DND-41 (cell line): ENCODE data around the gene XRCC6.

ENCODE experiments used
- ATAC-seq: fragments of 200-7000 bp; cut with Tn5 transposase; 3 replicates; pipeline ENCODE4 v1.9.1; 2021; ENCODE audit warnings: low read depth; ENCODE audit not compliant: insufficient read depth
- DNase-seq: peaks from one replicate; pipeline ENCODE4 v3.0.0-alpha.2; 2020
- H2AFZ ChIP-seq: 2 replicates; pipeline ENCODE4 v1.6.0; 2012; ENCODE audit warnings: low read depth, low read length
- H3K27ac ChIP-seq: 2 replicates; pipeline ENCODE4 v1.5.1; 2012; ENCODE audit warnings: low read length, inconsistent platforms
- H3K27me3 ChIP-seq: fragments of 200-600 bp; sonication (generic); 2 replicates; pipeline ENCODE4 v1.6.0; 2012; ENCODE audit warnings: low read length, mild to moderate bottlenecking, inconsistent platforms; ENCODE audit not compliant: insufficient read depth, poor library complexity
- H3K36me3 ChIP-seq: 2 replicates; pipeline ENCODE4 v1.5.1; 2012; ENCODE audit warnings: low read length, inconsistent platforms; ENCODE audit not compliant: insufficient read depth
- H3K4me1 ChIP-seq: 2 replicates; pipeline ENCODE4 v1.5.1; 2012; ENCODE audit warnings: mild to moderate bottlenecking, low read length; ENCODE audit not compliant: insufficient read depth
- H3K4me2 ChIP-seq: 2 replicates; pipeline ENCODE4 v1.6.0; 2012; ENCODE audit warnings: mild to moderate bottlenecking, moderate library complexity, low read length, inconsistent platforms; ENCODE audit not compliant: insufficient read depth
- H3K4me3 ChIP-seq, 2 experiments: fragments of 200-600 bp in 1 of 2; shearing (Covaris generic) in 1 of 2; 2 replicates each; pipeline ENCODE4 v1.5.1; 2012 to 2016; ENCODE audit warnings: inconsistent platforms in 2 of 2, low read length in 2 of 2, mild to moderate bottlenecking in 2 of 2, low read depth in 1 of 2, moderate library complexity in 1 of 2
- H3K79me2 ChIP-seq: 2 replicates; pipeline ENCODE4 v1.6.0; 2012; ENCODE audit warnings: low read length, inconsistent platforms; ENCODE audit not compliant: insufficient read depth
- H3K9ac ChIP-seq: 2 replicates; pipeline ENCODE4 v1.6.0; 2012; ENCODE audit warnings: low read depth, mild to moderate bottlenecking, inconsistent platforms, low read length, moderate library complexity
- H3K9me3 ChIP-seq: 2 replicates; pipeline ENCODE4 v1.5.1; 2012; ENCODE audit warnings: low read length, moderate library complexity, mild to moderate bottlenecking, inconsistent platforms; ENCODE audit not compliant: insufficient read depth, severe bottlenecking
- H4K20me1 ChIP-seq: 2 replicates; pipeline ENCODE4 v1.6.0; 2012; ENCODE audit warnings: low read length; ENCODE audit not compliant: insufficient read depth
- EZH2 ChIP-seq: IDR thresholded peaks from 3 replicates; pipeline ENCODE4 v1.6.1; 2012; ENCODE audit warnings: borderline replicate concordance, low read depth, mild to moderate bottlenecking, moderate library complexity, low read length, inconsistent platforms; ENCODE audit not compliant: severe bottlenecking
- TF ChIP-seq, protein P1 (sequence below): IDR thresholded peaks from 2 replicates; pipeline ENCODE4 v1.5.1; 2012; ENCODE audit warnings: borderline replicate concordance, low read length, moderate library complexity, mild to moderate bottlenecking; ENCODE audit not compliant: poor library complexity, severe bottlenecking; ENCODE audit errors: extremely low read depth

Gene XRCC6

DNA sequence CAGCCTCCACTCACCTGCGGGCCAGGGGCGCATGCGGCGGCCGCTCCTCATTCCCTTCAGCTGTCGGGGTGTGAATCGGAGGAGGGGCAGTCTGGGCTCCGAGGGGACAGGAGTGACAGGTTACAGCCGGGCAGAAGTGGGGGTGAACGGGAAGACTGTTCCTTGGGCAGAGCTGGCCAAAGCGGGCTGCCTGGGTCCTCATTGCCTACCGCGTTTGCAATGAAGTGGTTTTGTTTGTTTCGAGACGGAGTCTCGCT, 78.9 kb downstream of the XRCC6 start:
- Histone ChIP-seq H3K4me1 (peaks cover 13% of the 10 kb centered on the region), H3K9me3 (no peaks in the 10 kb centered on the region), H3K27me3 (no peaks in the 10 kb centered on the region), H3K27ac (no peak overlapping the region), H3K36me3 (no peaks in the 10 kb centered on the region), H3K4me3 (no peak overlapping the region), H4K20me1 (no peaks in the 10 kb centered on the region), H2AFZ (no peak overlapping the region), H3K9ac (no peak overlapping the region), H3K79me2 (no peaks in the 10 kb centered on the region), H3K4me2 (no peak overlapping the region)
- no peak for DNase-seq
- ATAC-seq, result no peak
- TF ChIP-seq, protein P1, sequence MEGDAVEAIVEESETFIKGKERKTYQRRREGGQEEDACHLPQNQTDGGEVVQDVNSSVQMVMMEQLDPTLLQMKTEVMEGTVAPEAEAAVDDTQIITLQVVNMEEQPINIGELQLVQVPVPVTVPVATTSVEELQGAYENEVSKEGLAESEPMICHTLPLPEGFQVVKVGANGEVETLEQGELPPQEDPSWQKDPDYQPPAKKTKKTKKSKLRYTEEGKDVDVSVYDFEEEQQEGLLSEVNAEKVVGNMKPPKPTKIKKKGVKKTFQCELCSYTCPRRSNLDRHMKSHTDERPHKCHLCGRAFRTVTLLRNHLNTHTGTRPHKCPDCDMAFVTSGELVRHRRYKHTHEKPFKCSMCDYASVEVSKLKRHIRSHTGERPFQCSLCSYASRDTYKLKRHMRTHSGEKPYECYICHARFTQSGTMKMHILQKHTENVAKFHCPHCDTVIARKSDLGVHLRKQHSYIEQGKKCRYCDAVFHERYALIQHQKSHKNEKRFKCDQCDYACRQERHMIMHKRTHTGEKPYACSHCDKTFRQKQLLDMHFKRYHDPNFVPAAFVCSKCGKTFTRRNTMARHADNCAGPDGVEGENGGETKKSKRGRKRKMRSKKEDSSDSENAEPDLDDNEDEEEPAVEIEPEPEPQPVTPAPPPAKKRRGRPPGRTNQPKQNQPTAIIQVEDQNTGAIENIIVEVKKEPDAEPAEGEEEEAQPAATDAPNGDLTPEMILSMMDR, result no peak
- no peak for TF ChIP-seq EZH2

DNA sequence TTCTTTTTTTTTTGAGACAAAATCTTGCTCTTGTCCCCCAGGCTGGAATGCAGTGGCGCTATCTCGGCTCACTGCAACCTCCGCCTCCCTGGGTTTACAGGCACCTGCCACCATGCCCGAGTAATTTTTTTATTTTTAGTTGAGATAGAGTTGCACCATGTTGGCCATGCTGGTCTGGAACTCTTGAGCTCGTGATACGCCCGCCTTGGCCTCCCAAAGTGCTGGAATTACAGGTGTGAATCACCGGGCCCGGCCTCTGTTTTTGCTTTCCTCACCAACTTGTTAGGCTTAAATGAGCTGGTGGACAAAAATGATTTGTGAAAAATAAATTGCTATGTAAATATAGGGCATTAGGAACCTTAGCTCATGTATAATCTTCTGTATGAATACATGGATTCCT, 81.7 kb downstream of the XRCC6 start:
- H3K4me1 ChIP-seq, result no peaks in the 10 kb centered on the region
- no peaks in the 10 kb centered on the region for H3K36me3 ChIP-seq
- no peak overlapping the region for H3K9ac ChIP-seq
- no peak overlapping the region for H3K27ac ChIP-seq
- DNase-seq (no peak), ATAC-seq (no peak)
- H3K9me3 ChIP-seq, result no peaks in the 10 kb centered on the region
- no peaks in the 10 kb centered on the region for H3K79me2 ChIP-seq
- no peaks in the 10 kb centered on the region for H3K27me3 ChIP-seq
- H3K4me3 ChIP-seq, result no peak overlapping the region
- H2AFZ ChIP-seq, result no peak overlapping the region
- H3K4me2 ChIP-seq, result no peak overlapping the region
- TF ChIP-seq, protein P1, result no peak
- no peak for TF ChIP-seq EZH2
- H4K20me1 ChIP-seq, result no peaks in the 10 kb centered on the region

DNA sequence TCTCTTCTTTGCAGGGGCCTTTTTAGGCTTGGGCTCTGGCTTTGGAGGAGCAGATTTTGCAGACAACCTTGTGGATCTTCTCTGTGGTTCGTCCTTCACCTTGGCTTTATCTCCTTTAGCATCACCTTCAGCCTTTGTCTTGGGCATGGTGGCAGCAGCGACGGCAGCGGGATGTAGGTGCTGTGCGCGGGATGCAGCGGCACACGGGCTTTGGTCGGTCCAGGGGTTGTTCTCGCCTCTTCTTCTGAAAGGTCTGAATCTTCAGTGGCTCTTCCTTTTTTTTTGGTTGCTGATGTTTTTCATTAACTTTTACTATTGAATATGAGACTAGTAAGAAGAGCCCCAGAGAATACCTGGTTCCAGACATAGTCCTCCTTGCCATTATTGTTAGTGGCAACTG, 88.2 kb downstream of the XRCC6 start:
- Histone ChIP-seq H3K27ac (no peak overlapping the region), H3K27me3 (no peaks in the 10 kb centered on the region), H3K4me1 (no peaks in the 10 kb centered on the region), H2AFZ (no peak overlapping the region), H3K4me3 (no peak overlapping the region), H4K20me1 (no peaks in the 10 kb centered on the region), H3K9ac (no peak overlapping the region), H3K9me3 (no peaks in the 10 kb centered on the region), H3K79me2 (no peaks in the 10 kb centered on the region), H3K36me3 (no peaks in the 10 kb centered on the region), H3K4me2 (no peak overlapping the region)
- no peak for TF ChIP-seq EZH2
- TF ChIP-seq, protein P1, result no peak
- no peak for DNase-seq
- ATAC-seq, result no peak

DNA sequence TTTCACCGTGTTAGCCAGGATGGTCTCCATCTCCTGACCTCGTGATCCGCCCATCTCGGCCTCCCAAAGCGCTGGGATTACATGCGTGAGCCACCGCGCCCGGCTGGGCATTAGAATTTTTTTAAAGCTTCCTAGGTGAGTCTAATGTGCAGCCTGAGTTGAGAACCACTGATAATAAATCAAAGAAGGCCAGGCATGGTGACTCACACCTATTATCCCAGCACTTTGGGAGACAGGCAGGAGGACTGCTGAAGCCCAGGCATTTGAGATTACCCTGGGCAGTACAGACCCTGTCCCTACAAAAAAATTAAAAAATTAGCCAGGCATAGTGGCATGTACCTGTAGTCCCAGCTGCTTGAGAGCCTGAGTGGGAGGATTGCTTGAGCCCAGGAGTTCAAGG, 91.9 kb downstream of the XRCC6 start:
- H4K20me1 ChIP-seq, result no peaks in the 10 kb centered on the region
- H3K4me1 ChIP-seq, result no peaks in the 10 kb centered on the region
- no peak for ATAC-seq
- no peaks in the 10 kb centered on the region for H3K36me3 ChIP-seq
- H3K9ac ChIP-seq, result no peak overlapping the region
- H3K4me2 ChIP-seq, result no peak overlapping the region
- DNase-seq, result no peak
- no peaks in the 10 kb centered on the region for H3K9me3 ChIP-seq
- H3K79me2 ChIP-seq, result no peaks in the 10 kb centered on the region
- TF ChIP-seq, protein P1, result no peak
- no peak overlapping the region for H3K4me3 ChIP-seq
- no peak overlapping the region for H3K27ac ChIP-seq
- no peak overlapping the region for H2AFZ ChIP-seq
- H3K27me3 ChIP-seq, result no peaks in the 10 kb centered on the region
